ENCODE data around the gene ATG10. TPM values are rescaled to one million over a fixed set of nuclear protein-coding genes. Genes with fewer than 3 reads are reported as not detected.
"Not testable (repeated sequence)": the region's sequence is repeated elsewhere in the genome, so short reads cannot be mapped to it uniquely, and the experiment has no call there.

The ATG10 gene
- total RNA-seq, 4 donors from 2014 or later = 4.8 to 13.7 (median 8.4) TPM

DNA sequence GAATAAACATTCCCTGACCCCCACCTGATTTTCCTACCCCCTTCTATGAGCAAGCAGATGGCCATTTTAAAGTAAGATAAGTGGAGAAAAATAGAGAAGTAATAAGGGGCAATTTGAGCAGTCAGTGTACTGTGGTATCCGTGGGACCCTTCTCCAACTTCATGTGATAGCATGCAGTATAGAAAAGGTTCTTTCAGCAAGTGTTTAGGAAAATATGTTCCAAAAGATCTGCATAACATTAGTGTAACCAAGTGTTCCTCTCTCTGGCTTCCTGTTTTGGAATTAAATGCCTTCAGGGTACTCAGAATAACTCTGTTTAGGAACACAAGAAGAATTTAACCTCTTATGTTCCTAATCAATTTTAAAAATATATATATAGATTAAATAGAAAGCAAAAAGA, 134.9 kb downstream of the ATG10 start:
- no peak overlapping the region for H3K4me3 ChIP-seq (ENCODE audit: low read depth, poor library complexity, severe bottlenecking)
- 14 to 18% methylated on average over 1 of the region's 1 CpG for WGBS, 2 donors
- no peak for TF ChIP-seq POLR2A (IDR thresholded peaks at IDR 0.05)
- TF ChIP-seq, protein P1, sequence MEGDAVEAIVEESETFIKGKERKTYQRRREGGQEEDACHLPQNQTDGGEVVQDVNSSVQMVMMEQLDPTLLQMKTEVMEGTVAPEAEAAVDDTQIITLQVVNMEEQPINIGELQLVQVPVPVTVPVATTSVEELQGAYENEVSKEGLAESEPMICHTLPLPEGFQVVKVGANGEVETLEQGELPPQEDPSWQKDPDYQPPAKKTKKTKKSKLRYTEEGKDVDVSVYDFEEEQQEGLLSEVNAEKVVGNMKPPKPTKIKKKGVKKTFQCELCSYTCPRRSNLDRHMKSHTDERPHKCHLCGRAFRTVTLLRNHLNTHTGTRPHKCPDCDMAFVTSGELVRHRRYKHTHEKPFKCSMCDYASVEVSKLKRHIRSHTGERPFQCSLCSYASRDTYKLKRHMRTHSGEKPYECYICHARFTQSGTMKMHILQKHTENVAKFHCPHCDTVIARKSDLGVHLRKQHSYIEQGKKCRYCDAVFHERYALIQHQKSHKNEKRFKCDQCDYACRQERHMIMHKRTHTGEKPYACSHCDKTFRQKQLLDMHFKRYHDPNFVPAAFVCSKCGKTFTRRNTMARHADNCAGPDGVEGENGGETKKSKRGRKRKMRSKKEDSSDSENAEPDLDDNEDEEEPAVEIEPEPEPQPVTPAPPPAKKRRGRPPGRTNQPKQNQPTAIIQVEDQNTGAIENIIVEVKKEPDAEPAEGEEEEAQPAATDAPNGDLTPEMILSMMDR (IDR thresholded peaks at IDR 0.05) = no peak
- DNase-seq (ENCODE audit: low spot score in 2 of 2) = no peak
- intact Hi-C loops (cut with DNase I; ENCODE audit: low total_unique reads) = no loop called here

DNA sequence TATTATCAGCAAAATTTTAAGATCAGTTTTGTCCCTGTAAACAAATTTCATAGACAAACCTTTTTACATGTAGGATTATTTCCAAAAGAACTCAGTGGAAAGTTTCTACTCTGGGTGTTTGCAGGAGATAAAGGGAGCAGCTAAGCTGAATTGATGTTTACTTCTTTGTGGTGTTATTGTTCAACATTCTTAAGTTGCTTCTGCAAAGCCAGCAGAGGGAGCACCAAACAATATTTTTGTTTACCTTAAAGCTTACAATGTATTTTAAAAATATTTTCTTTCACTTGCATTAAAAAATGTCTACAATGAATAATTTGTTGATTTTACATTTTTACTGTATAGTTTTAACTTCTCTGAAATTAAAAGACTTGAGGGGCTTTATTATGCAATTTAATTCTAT, 135.4 kb downstream of the ATG10 start:
- no peak overlapping the region for H3K4me3 ChIP-seq (ENCODE audit: low read depth, poor library complexity, severe bottlenecking)
- no peak for DNase-seq (ENCODE audit: low spot score in 2 of 2)
- intact Hi-C loops (cut with DNase I; ENCODE audit: low total_unique reads) = no loop called here

DNA sequence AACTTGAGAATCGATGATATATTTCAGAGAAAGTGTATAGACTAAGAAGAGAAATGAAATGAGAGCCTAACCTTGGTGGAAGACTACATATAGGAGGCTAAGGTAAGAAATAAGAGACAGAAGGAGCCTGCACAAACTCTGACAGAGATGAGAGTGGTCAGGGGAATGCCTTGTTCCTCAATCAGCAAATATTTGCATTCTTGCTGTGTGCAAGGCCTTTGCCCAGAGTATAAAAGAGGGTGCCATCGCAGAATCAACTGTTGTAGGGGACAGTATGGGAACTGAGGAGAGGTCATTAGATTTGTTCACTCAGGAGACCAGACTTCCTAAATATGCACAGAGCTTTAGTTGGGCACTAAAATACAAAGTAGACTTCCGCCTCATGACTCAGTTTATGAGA, 137.2 kb downstream of the ATG10 start:
- intact Hi-C loops (cut with DNase I; ENCODE audit: low total_unique reads) = no loop called here
- DNase-seq (ENCODE audit: low spot score in 2 of 2) = no peak
- no peak overlapping the region for H3K4me3 ChIP-seq (ENCODE audit: low read depth, poor library complexity, severe bottlenecking)
- WGBS, 2 donors = 99% methylated on average over 3 of the region's 3 CpGs
- no peak for TF ChIP-seq POLR2A (IDR thresholded peaks at IDR 0.05)
- TF ChIP-seq, protein P1 (IDR thresholded peaks at IDR 0.05) = no peak

More for the DNA sequence above, 135.4 kb downstream of the ATG10 start:
- TF ChIP-seq, protein P1 (IDR thresholded peaks at IDR 0.05) = no peak
- no peak for TF ChIP-seq POLR2A (IDR thresholded peaks at IDR 0.05)

DNA sequence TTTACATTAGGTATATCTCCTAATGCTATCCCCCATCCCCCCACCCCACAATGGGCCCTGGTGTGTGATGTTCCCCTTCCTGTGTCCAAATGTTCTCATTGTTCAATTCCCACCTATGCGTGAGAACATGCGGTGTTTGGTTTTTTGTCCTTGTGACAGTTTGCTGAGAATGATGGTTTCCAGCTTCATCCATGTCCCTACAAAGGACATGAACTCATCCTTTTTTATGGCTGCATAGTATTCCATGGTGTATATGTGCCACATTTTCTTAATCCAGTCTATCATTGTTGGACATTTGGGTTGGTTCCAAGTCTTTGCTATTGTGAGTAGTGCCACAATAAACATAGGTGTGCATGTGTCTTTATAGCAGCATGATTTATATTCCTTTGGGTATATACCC, 138.1 kb downstream of the ATG10 start:
- intact Hi-C loops (cut with DNase I; ENCODE audit: low total_unique reads); H3K4me3 ChIP-seq (ENCODE audit: low read depth, poor library complexity, severe bottlenecking); DNase-seq (ENCODE audit: low spot score in 2 of 2): not testable (repeated sequence)
- 88 to 100% methylated on average over 2 of the region's 2 CpGs for WGBS, 2 donors

DNA sequence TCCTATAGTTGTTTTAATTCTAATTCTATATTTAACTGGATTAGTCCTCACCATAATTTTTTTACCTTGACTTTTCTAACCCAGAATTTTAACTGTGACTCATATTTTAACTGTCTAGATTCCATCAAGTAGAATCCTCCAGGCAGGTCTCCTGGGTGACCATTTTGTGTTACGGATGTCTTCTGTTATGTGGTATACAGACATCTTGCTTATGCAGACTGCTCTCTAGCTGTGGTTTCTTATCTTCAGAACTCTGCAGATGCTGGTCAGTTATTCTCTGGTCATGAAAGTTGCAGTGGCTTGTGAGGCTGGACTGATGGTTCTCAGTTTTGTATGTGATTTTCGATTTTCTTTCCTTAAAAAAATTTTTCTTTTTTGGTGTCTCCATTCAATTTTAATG, 139.4 kb downstream of the ATG10 start:
- intact Hi-C loops (cut with DNase I; ENCODE audit: low total_unique reads) = no loop called here

DNA sequence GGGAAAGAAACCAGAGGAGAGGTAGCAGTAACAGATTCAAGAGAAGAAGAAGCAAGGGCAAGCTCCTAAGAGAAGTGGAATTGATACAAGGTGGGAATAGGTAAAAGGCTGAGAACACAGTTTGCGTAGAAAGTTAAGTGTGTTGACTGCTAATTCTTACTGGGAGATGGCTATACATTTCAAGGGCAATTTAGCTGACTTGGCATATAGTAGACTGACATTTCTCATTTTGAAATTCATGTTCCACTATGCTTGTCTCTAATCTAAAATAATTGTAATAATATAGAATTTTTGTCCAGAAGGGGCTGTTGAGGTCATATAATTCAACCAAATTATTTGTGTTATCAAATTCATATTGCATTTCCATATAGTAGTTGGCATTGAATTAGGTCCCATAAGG, 144.0 kb downstream of the ATG10 start:
- no peak for DNase-seq (ENCODE audit: low spot score in 2 of 2)
- intact Hi-C loops (cut with DNase I; ENCODE audit: low total_unique reads) = no loop called here
- TF ChIP-seq, protein P1 (IDR thresholded peaks at IDR 0.05) = no peak
- no peak for TF ChIP-seq POLR2A (IDR thresholded peaks at IDR 0.05)
- H3K4me3 ChIP-seq (ENCODE audit: low read depth, poor library complexity, severe bottlenecking) = no peak overlapping the region
- WGBS, 2 donors = 98 to 100% methylated on average over 1 of the region's 1 CpG

More for the DNA sequence above, 139.4 kb downstream of the ATG10 start:
- 84 to 94% methylated on average over 2 of the region's 2 CpGs for WGBS, 2 donors
- TF ChIP-seq, protein P1 (IDR thresholded peaks at IDR 0.05) = no peak
- no peak for TF ChIP-seq POLR2A (IDR thresholded peaks at IDR 0.05)
- H3K4me3 ChIP-seq (ENCODE audit: low read depth, poor library complexity, severe bottlenecking) = no peak overlapping the region
- DNase-seq (ENCODE audit: low spot score in 2 of 2) = no peak

All from lower leg skin (tissue), 4 donors.